GM23338 (cell line): ENCODE measurements around the gene PLPP4. TPM values are rescaled to one million over a fixed set of nuclear protein-coding genes. Genes with fewer than 3 reads are reported as not detected.

Source experiments
- ATAC-seq: fragments of 200-7000 bp; cut with Tn5 transposase; 3 replicates; pipeline ENCODE4 v1.9.1; 2020
- DNase-seq: peaks from one replicate; pipeline ENCODE4 v3.0.0-alpha.2; 2015; ENCODE audit warnings: low spot score
- H2AFZ ChIP-seq: fragments of 200-600 bp; sonication (generic); 2 replicates; pipeline ENCODE4 v1.8.0; 2016; ENCODE audit warnings: antibody characterized with exemption, mild to moderate bottlenecking, moderate library complexity
- H3F3A ChIP-seq: fragments of 200-600 bp; sonication (generic); replicated peaks from 2 replicates; pipeline ENCODE4 v1.8.0; 2017; ENCODE audit warnings: antibody characterized with exemption, mixed run types, low read depth
- H3K27ac ChIP-seq: fragments of 200-600 bp; sonication (generic); 2 replicates; pipeline ENCODE4 v1.6.1; 2016; ENCODE audit warnings: low read depth
- H3K27me3 ChIP-seq: fragments of 200-600 bp; sonication (generic); 2 replicates; pipeline ENCODE4 v1.8.0; 2016; ENCODE audit warnings: mild to moderate bottlenecking, mixed run types, moderate library complexity; ENCODE audit not compliant: insufficient read depth
- H3K36me3 ChIP-seq: fragments of 200-600 bp; sonication (generic); 2 replicates; pipeline ENCODE4 v1.8.0; 2016; ENCODE audit warnings: mild to moderate bottlenecking; ENCODE audit not compliant: insufficient read depth
- H3K4me1 ChIP-seq: fragments of 200-600 bp; sonication (generic); 2 replicates; pipeline ENCODE4 v1.8.0; 2016; ENCODE audit warnings: mild to moderate bottlenecking, moderate library complexity; ENCODE audit not compliant: insufficient read depth
- H3K4me2 ChIP-seq: fragments of 200-600 bp; sonication (generic); 2 replicates; pipeline ENCODE4 v1.7.1; 2017; ENCODE audit warnings: mixed run types
- H3K4me3 ChIP-seq: fragments of 200-600 bp; sonication (generic); 2 replicates; pipeline ENCODE4 v1.6.1; 2016; ENCODE audit warnings: mixed run types
- H3K79me2 ChIP-seq: fragments of 200-600 bp; sonication (generic); replicated peaks from 2 replicates; pipeline ENCODE4 v1.8.0; 2017; ENCODE audit warnings: mild to moderate bottlenecking; ENCODE audit not compliant: insufficient read depth
- H3K9me2 ChIP-seq: fragments of 200-600 bp; sonication (generic); 2 replicates; pipeline ENCODE4 v1.8.0; 2017; ENCODE audit not compliant: insufficient read depth
- H4K20me1 ChIP-seq: fragments of 200-600 bp; sonication (generic); replicated peaks from 2 replicates; pipeline ENCODE4 v1.8.0; 2017; ENCODE audit warnings: mild to moderate bottlenecking; ENCODE audit not compliant: insufficient read depth
- H3K27ac Mint-ChIP-seq: 2 replicates; pipeline ENCODE4 v1.8.0; 2020; ENCODE audit warnings: inconsistent platforms, mild to moderate bottlenecking, moderate library complexity, mixed read lengths
- H3K27me3 Mint-ChIP-seq: 3 replicates; pipeline ENCODE4 v1.8.0; 2022; ENCODE audit warnings: low read depth, mild to moderate bottlenecking, moderate library complexity, mixed read lengths, inconsistent platforms; ENCODE audit not compliant: insufficient read depth, poor library complexity
- H3K36me3 Mint-ChIP-seq: 3 replicates; pipeline ENCODE4 v1.8.0; 2021; ENCODE audit warnings: low read depth, mild to moderate bottlenecking, inconsistent platforms, moderate library complexity, mixed read lengths
- H3K4me1 Mint-ChIP-seq: 3 replicates; pipeline ENCODE4 v1.8.0; 2020; ENCODE audit warnings: mild to moderate bottlenecking, inconsistent platforms, mixed read lengths
- H3K4me3 Mint-ChIP-seq: 3 replicates; pipeline ENCODE4 v1.8.0; 2021; ENCODE audit warnings: moderate library complexity, mild to moderate bottlenecking, inconsistent platforms, mixed read lengths
- H3K9me3 Mint-ChIP-seq: 3 replicates; pipeline ENCODE4 v1.8.0; 2020; ENCODE audit warnings: moderate library complexity, mild to moderate bottlenecking, inconsistent platforms, mixed read lengths
- CREB1 ChIP-seq: fragments of 250-450 bp; sonication (Bioruptor Pico); IDR thresholded peaks from 2 replicates; pipeline ENCODE4 v1.5.0; 2020; ENCODE audit warnings: low read depth, mild to moderate bottlenecking, moderate library complexity
- CTCF ChIP-seq, 2 experiments: fragments of 200-600 bp in 1 of 2; sonication (generic) in 1 of 2; conservative IDR thresholded peaks; 2 replicates each; pipeline versions ENCODE4 v1.5.1 to v1.6.1; 2016 to 2017; ENCODE audit warnings: antibody characterized with exemption in 2 of 2, low read depth in 2 of 2, mild to moderate bottlenecking in 2 of 2, moderate library complexity in 1 of 2
- ETS1 ChIP-seq: IDR thresholded peaks from 2 replicates; pipeline ENCODE4 v1.6.1; 2016; ENCODE audit warnings: antibody characterized with exemption
- EZH2 ChIP-seq: fragments of 200-600 bp; sonication (generic); IDR thresholded peaks from one replicate; pipeline ENCODE4 v1.8.0; 2017; ENCODE audit warnings: antibody characterized with exemption, mild to moderate bottlenecking, low read depth; ENCODE audit not compliant: unreplicated experiment
- EZH2phosphoT487 ChIP-seq: fragments of 200-600 bp; sonication (generic); IDR thresholded peaks from one replicate; pipeline ENCODE4 v1.8.1; 2018; ENCODE audit warnings: antibody characterized with exemption; ENCODE audit not compliant: unreplicated experiment
- JUNB ChIP-seq: IDR thresholded peaks from one replicate; pipeline ENCODE4 v1.6.1; 2016; ENCODE audit warnings: antibody characterized with exemption; ENCODE audit not compliant: unreplicated experiment
- NANOG ChIP-seq: IDR thresholded peaks from 2 replicates; pipeline ENCODE4 v1.6.1; 2016; ENCODE audit warnings: antibody characterized with exemption, borderline replicate concordance
- POLR2AphosphoS5 ChIP-seq: IDR thresholded peaks from 2 replicates; pipeline ENCODE4 v1.6.1; 2016; ENCODE audit warnings: antibody characterized with exemption, low read depth
- REST ChIP-seq: IDR thresholded peaks from one replicate; pipeline ENCODE4 v1.6.1; 2018; ENCODE audit warnings: antibody characterized with exemption; ENCODE audit not compliant: unreplicated experiment
- STAT1 ChIP-seq: IDR thresholded peaks from one replicate; pipeline ENCODE4 v1.6.1; 2016; ENCODE audit warnings: antibody characterized with exemption; ENCODE audit not compliant: unreplicated experiment
- ZNF114 ChIP-seq: fragments of 250-450 bp; sonication (Bioruptor Pico); IDR thresholded peaks from 2 replicates; pipeline ENCODE4 v1.5.0; 2020; ENCODE audit warnings: mild to moderate bottlenecking, moderate library complexity
- ZNF331 ChIP-seq: fragments of 250-450 bp; sonication (Bioruptor Pico); IDR thresholded peaks from 2 replicates; pipeline ENCODE4 v1.5.0; 2020; ENCODE audit warnings: low read depth, mild to moderate bottlenecking, moderate library complexity
- ZNF462 ChIP-seq: fragments of 250-450 bp; sonication (Bioruptor Pico); IDR thresholded peaks from 2 replicates; pipeline ENCODE4 v1.5.0; 2020; ENCODE audit warnings: mild to moderate bottlenecking, moderate library complexity
- polyA plus RNA-seq: library from polyadenylated mRNA; unstranded; fragments of >200 nt; fragmentation: Nextera tagmentation; extraction: Ambion mirVana; gene quantifications from 2 replicates; pipeline ENCODE4 v1.2.1, GENCODE V29; 2016
- total RNA-seq: library from RNA; depleted of rRNA; stranded (reverse); fragments of >200 nt; shearing (Covaris generic); gene quantifications from 2 replicates; pipeline ENCODE4 v1.2.3, GENCODE V29; 2014

PLPP4 gene
- total and polyA plus RNA-seq, 2 experiments from 2014 or later: 0.24 to 0.31 TPM

- TF ChIP-seq POLR2AphosphoS5: no peak
- TF ChIP-seq EZH2: no peak
- no peak for TF ChIP-seq EZH2phosphoT487
- TF ChIP-seq ZNF114 (CRISPR knock-in tag): no peak
- no peak for TF ChIP-seq STAT1
- no peak for TF ChIP-seq CREB1 (CRISPR knock-in tag)
- TF ChIP-seq ZNF462: no peak
Measured at GRCh38 chr10:120424198-120424464, 32.9 kb upstream of the PLPP4 start (continued).

- H3K27me3 ChIP-seq: no peaks in the 10 kb centered on the region
- no peaks in the 10 kb centered on the region for H3K9me2 ChIP-seq
- Mint-ChIP-seq H3K27me3 (no peaks in the 10 kb centered on the region), H3K27ac (no peak overlapping the region), H3K4me3 (no peak overlapping the region), H3K4me1 (peaks cover 4% of the 10 kb centered on the region; the same call in 1 of the 3 replicates), H3K36me3 (no peaks in the 10 kb centered on the region), H3K9me3 (no peaks in the 10 kb centered on the region)
- H3K4me3 ChIP-seq: no peak overlapping the region
- no peaks in the 10 kb centered on the region for H3K36me3 ChIP-seq
- no peak overlapping the region for H2AFZ ChIP-seq
- no peaks in the 10 kb centered on the region for H3K4me1 ChIP-seq
- no peak for ATAC-seq
- DNase-seq: no peak
- H3K4me2 ChIP-seq: no peak overlapping the region
- H4K20me1 ChIP-seq: no peaks in the 10 kb centered on the region
- no peaks in the 10 kb centered on the region for H3F3A ChIP-seq
- no peak overlapping the region for H3K27ac ChIP-seq
- no peaks in the 10 kb centered on the region for H3K79me2 ChIP-seq
- TF ChIP-seq STAT1: no peak
- no peak for TF ChIP-seq ETS1
- TF ChIP-seq POLR2AphosphoS5: no peak
- no peak for TF ChIP-seq REST
- no peak for TF ChIP-seq JUNB
- TF ChIP-seq CREB1 (CRISPR knock-in tag): no peak
- TF ChIP-seq EZH2: no peak
- TF ChIP-seq CTCF (conservative IDR thresholded peaks at IDR 0.05; ENCODE audit: low read depth in 2 of 2): no peak
- no peak for TF ChIP-seq ZNF114 (CRISPR knock-in tag)
- no peak for TF ChIP-seq NANOG
- TF ChIP-seq ZNF331 (CRISPR knock-in tag): no peak
- TF ChIP-seq EZH2phosphoT487: no peak
Measured at GRCh38 chr10:120426306-120426705, 30.7 kb upstream of the PLPP4 start.
